SKM-1 treated with dmso at 0.1 percent for 144 hours (cell line): Measurements from ENCODE around the gene HSP90AB1.

Source experiments
- DNase-seq: peaks from one replicate; lab custom pipeline; 2025; ENCODE audit not compliant: unreplicated experiment; lab: John Stamatoyannopoulos, UW

HSP90AB1 gene

GRCh38 chr6:44235269-44235668 lies 11.6 kb upstream of the HSP90AB1 start:
- DNase-seq: no peak

- DNase-seq: no peak
These were observed 10.9 kb upstream of the HSP90AB1 start for GRCh38 chr6:44235891-44236516.

GRCh38 chr6:44237021-44237812 lies 9.7 kb upstream of the HSP90AB1 start:
- peak; percentile 69 for DNase-seq

- DNase-seq: peak; percentile 56
These were observed 9.0 kb upstream of the HSP90AB1 start for GRCh38 chr6:44237813-44238433.

- no peak for DNase-seq
These were observed 8.1 kb upstream of the HSP90AB1 start for GRCh38 chr6:44238687-44239350.

- no peak for DNase-seq
These were observed 3.6 kb upstream of the HSP90AB1 start for GRCh38 chr6:44243345-44243744.

- no peak for DNase-seq
These were observed 1.4 kb upstream of the HSP90AB1 start for GRCh38 chr6:44245391-44245911.

GRCh38 chr6:44245912-44246662 lies 814 bp upstream of the HSP90AB1 start:
- peak; percentile 57 for DNase-seq

- peak; percentile 58 for DNase-seq
These were observed 719 bp downstream of the HSP90AB1 start for GRCh38 chr6:44247338-44248302.

- no peak for DNase-seq
These were observed 1.7 kb downstream of the HSP90AB1 start for GRCh38 chr6:44248579-44248978.

GRCh38 chr6:44249082-44249748 lies 2.3 kb downstream of the HSP90AB1 start:
- DNase-seq: no peak

- DNase-seq: no peak
These were observed 3.3 kb downstream of the HSP90AB1 start for GRCh38 chr6:44250067-44250717.

- no peak for DNase-seq
These were observed 3.8 kb downstream of the HSP90AB1 start for GRCh38 chr6:44250718-44251123.

- DNase-seq: no peak
These were observed 4.9 kb downstream of the HSP90AB1 start for GRCh38 chr6:44251576-44252524.

GRCh38 chr6:44253307-44254101 lies 6.6 kb downstream of the HSP90AB1 start:
- DNase-seq: peak; percentile 19
